Progenitor cell of endocrine pancreas (in vitro differentiated cells): ENCODE data around the gene ZCCHC7. TPM values are rescaled to one million over a fixed set of nuclear protein-coding genes. Genes with fewer than 3 reads are reported as not detected.

Experiments used
- DNase-seq: peaks from one replicate; pipeline ENCODE4 v3.0.0; 2021; ENCODE audit warnings: low spot score; ENCODE audit not compliant: unreplicated experiment
- H3K27ac Mint-ChIP-seq: 2 replicates; pipeline ENCODE4 v1.8.0; 2021; ENCODE audit warnings: mild to moderate bottlenecking, moderate library complexity, mixed read lengths
- H3K27me3 Mint-ChIP-seq: 2 replicates; pipeline ENCODE4 v1.8.0; 2021; ENCODE audit warnings: mixed read lengths
- H3K36me3 Mint-ChIP-seq: 2 replicates; pipeline ENCODE4 v1.8.0; 2022; ENCODE audit warnings: mixed read lengths; ENCODE audit not compliant: insufficient read depth
- H3K4me1 Mint-ChIP-seq: 2 replicates; pipeline ENCODE4 v1.8.0; 2021; ENCODE audit warnings: low read depth, mixed read lengths
- H3K4me3 Mint-ChIP-seq: 2 replicates; pipeline ENCODE4 v1.8.0; 2021; ENCODE audit warnings: low read depth, mild to moderate bottlenecking, moderate library complexity, mixed read lengths
- H3K9me3 Mint-ChIP-seq: 2 replicates; pipeline ENCODE4 v1.8.0; 2021; ENCODE audit warnings: low read depth, mixed read lengths
- CTCF ChIP-seq: fragments of 200-600 bp; sonication (generic); IDR thresholded peaks from one replicate; pipeline ENCODE4 v1.5.0; 2021; ENCODE audit warnings: antibody characterized with exemption, mild to moderate bottlenecking; ENCODE audit not compliant: unreplicated experiment
- total RNA-seq: library from RNA; stranded (reverse); gene quantifications from 2 replicates; pipeline ENCODE4 v1.2.1, GENCODE V29; 2021

ZCCHC7 gene
- total RNA-seq, 1 donor from 2014 or later = 16.6 TPM

GRCh38 chr9:37281541-37281940, 161.2 kb downstream of the ZCCHC7 start:
- no peak for TF ChIP-seq CTCF
- Mint-ChIP-seq H3K4me3 (no peak overlapping the region), H3K27ac (no peak overlapping the region), H3K27me3 (no peaks in the 10 kb centered on the region), H3K4me1 (peaks cover 7% of the 10 kb centered on the region), H3K36me3 (no peaks in the 10 kb centered on the region), H3K9me3 (no peaks in the 10 kb centered on the region)
- DNase-seq = no peak

- no peak for DNase-seq
- TF ChIP-seq CTCF = no peak
- Mint-ChIP-seq H3K9me3 (no peaks in the 10 kb centered on the region), H3K27me3 (no peaks in the 10 kb centered on the region), H3K36me3 (no peaks in the 10 kb centered on the region), H3K27ac (peak overlapping the region; percentile 10), H3K4me1 (peaks cover 7% of the 10 kb centered on the region), H3K4me3 (no peak overlapping the region)
Observed at GRCh38 chr9:37283730-37284325, 163.5 kb downstream of the ZCCHC7 start.

GRCh38 chr9:37284636-37285035, 164.3 kb downstream of the ZCCHC7 start:
- DNase-seq = no peak
- no peaks in the 10 kb centered on the region for H3K27me3 Mint-ChIP-seq
- H3K9me3 Mint-ChIP-seq = no peaks in the 10 kb centered on the region
- peaks cover 7% of the 10 kb centered on the region for H3K4me1 Mint-ChIP-seq
- no peak overlapping the region for H3K27ac Mint-ChIP-seq
- no peaks in the 10 kb centered on the region for H3K36me3 Mint-ChIP-seq
- no peak overlapping the region for H3K4me3 Mint-ChIP-seq
- no peak for TF ChIP-seq CTCF

- DNase-seq = no peak
- H3K4me3 Mint-ChIP-seq = no peak overlapping the region
- H3K27me3 Mint-ChIP-seq = no peaks in the 10 kb centered on the region
- no peaks in the 10 kb centered on the region for H3K36me3 Mint-ChIP-seq
- peaks cover 7% of the 10 kb centered on the region for H3K4me1 Mint-ChIP-seq
- no peak for TF ChIP-seq CTCF
- no peaks in the 10 kb centered on the region for H3K9me3 Mint-ChIP-seq
- no peak overlapping the region for H3K27ac Mint-ChIP-seq
Observed at GRCh38 chr9:37286530-37287175, 166.3 kb downstream of the ZCCHC7 start.

- no peak for TF ChIP-seq CTCF
- no peaks in the 10 kb centered on the region for H3K36me3 Mint-ChIP-seq
- no peaks in the 10 kb centered on the region for H3K9me3 Mint-ChIP-seq
- H3K27ac Mint-ChIP-seq = no peak overlapping the region
- H3K4me1 Mint-ChIP-seq = peaks cover 4% of the 10 kb centered on the region
- no peak overlapping the region for H3K4me3 Mint-ChIP-seq
- no peaks in the 10 kb centered on the region for H3K27me3 Mint-ChIP-seq
- DNase-seq = no peak
Observed at GRCh38 chr9:37287317-37287716, 166.9 kb downstream of the ZCCHC7 start.
